Suprapubic skin (tissue), 4 donors: ENCODE measurements around the gene ZNF839.

Experiments used
- POLR2A ChIP-seq, 2 donors: fragments of 450-650 bp; IDR thresholded peaks; one replicate each; pipeline ENCODE4 v1.6.1; 2017; ENCODE audit warnings: antibody characterized with exemption in 2 of 2, mild to moderate bottlenecking in 2 of 2, moderate library complexity in 2 of 2
- POLR2AphosphoS5 ChIP-seq, 3 donors: sonication (generic); formaldehyde crosslinking; IDR thresholded peaks; one replicate each; pipeline ENCODE4 v1.6.1; 2017; ENCODE audit warnings: antibody characterized with exemption in 3 of 3
- TF ChIP-seq, protein P1 (sequence below), 2 donors: fragments of 200-600 bp in 1 of 2; fragments of 450-650 bp in 1 of 2; sonication (generic) in 1 of 2; IDR thresholded peaks; one replicate each; pipeline ENCODE4 v1.5.1; 2016 to 2019; ENCODE audit warnings: antibody characterized with exemption in 2 of 2, mild to moderate bottlenecking in 1 of 2, moderate library complexity in 1 of 2

- TF ChIP-seq POLR2A (IDR thresholded peaks at IDR 0.05), result no peak
- TF ChIP-seq, protein P1, sequence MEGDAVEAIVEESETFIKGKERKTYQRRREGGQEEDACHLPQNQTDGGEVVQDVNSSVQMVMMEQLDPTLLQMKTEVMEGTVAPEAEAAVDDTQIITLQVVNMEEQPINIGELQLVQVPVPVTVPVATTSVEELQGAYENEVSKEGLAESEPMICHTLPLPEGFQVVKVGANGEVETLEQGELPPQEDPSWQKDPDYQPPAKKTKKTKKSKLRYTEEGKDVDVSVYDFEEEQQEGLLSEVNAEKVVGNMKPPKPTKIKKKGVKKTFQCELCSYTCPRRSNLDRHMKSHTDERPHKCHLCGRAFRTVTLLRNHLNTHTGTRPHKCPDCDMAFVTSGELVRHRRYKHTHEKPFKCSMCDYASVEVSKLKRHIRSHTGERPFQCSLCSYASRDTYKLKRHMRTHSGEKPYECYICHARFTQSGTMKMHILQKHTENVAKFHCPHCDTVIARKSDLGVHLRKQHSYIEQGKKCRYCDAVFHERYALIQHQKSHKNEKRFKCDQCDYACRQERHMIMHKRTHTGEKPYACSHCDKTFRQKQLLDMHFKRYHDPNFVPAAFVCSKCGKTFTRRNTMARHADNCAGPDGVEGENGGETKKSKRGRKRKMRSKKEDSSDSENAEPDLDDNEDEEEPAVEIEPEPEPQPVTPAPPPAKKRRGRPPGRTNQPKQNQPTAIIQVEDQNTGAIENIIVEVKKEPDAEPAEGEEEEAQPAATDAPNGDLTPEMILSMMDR (IDR thresholded peaks at IDR 0.05), result no peak
- no peak for TF ChIP-seq POLR2AphosphoS5 (IDR thresholded peaks at IDR 0.05)
Measured at GRCh38 chr14:102387086-102387485, 67.5 kb downstream of the ZNF839 start.
